Measurements from ENCODE around the gene RNF183.
"Not testable (repeated sequence)": the region's sequence is repeated elsewhere in the genome, so short reads cannot be mapped to it uniquely, and the experiment has no call there.

RNF183 gene

GRCh38 chr9:113315231-113315630 is 12.1 kb upstream of the RNF183 start:
- DNase-seq = no peak

DNA sequence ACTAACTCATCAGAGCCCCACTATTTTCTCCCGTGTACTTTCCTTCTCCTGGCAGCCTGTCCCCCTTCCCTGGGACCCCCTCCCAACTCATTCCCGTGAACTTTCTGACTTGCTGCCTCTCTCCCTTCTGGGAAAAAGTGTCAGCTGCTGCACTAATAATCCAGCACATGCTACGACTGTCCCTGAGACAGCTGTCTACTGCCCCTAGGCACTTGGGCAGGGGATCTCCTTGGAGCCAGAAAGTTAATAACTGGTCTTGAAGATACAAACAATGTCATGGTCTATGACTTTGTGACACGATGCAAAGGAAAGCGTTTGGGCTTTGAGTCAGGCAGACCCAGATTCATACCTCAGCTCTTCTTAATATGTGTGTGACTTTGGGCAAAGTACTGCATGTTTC is 10.1 kb upstream of the RNF183 start:
- no peak for DNase-seq

- no peak for DNase-seq
These were observed 8.8 kb upstream of the RNF183 start for GRCh38 chr9:113311961-113312360.

- DNase-seq = no peak
These were observed 7.4 kb upstream of the RNF183 start for GRCh38 chr9:113310538-113310937.

GRCh38 chr9:113309204-113309813 is 6.1 kb upstream of the RNF183 start:
- DNase-seq = peak; percentile 14

GRCh38 chr9:113307396-113307975 is 4.3 kb upstream of the RNF183 start:
- DNase-seq = no peak

GRCh38 chr9:113306566-113306965 is 3.4 kb upstream of the RNF183 start:
- DNase-seq = no peak

- no peak for DNase-seq
These were observed 1.6 kb downstream of the RNF183 start for GRCh38 chr9:113301548-113301947.

GRCh38 chr9:113299800-113300292 is 3.3 kb downstream of the RNF183 start:
- no peak for DNase-seq

GRCh38 chr9:113298924-113299770 is 4.0 kb downstream of the RNF183 start:
- no peak for DNase-seq

- no peak for DNase-seq
These were observed 4.9 kb downstream of the RNF183 start for GRCh38 chr9:113298311-113298710.

DNA sequence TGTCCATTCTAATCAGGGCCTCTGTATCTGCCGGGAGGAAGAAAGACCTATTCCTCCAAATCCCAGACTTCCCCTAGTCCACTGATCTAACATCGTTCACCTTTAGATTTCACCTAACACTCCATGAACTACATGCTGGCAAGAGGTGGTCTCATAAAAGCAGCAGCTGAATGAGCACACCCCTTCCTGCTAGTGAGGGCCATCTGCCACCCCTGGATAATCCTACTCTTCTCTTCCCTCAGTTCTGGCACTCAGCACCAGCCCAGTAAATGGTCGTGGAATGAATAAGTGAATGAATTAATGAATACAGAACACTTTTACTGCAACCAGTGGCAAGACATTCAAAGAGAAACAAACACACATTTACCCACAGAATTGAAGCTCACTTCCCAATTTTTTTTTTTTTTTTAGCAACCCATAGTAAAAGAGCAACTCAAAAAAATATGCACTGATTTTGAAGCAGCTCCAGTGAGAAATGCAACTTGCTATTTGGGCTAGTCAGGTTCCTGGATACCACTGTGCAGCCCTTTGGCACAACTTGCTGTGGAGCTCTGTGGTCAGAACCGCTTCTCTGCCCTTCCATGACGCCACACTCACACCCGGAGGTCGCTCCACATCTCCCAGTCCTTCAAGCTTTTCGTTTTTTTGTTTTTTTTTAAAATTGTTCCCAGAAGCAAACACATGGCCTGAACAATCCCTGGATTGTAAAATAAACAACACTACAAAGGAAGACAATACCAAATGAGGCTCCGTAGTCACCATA is 6.2 kb downstream of the RNF183 start:
- DNase-seq = no peak

GRCh38 chr9:113296247-113296646 is 6.9 kb downstream of the RNF183 start:
- not testable (repeated sequence) for DNase-seq

DNA sequence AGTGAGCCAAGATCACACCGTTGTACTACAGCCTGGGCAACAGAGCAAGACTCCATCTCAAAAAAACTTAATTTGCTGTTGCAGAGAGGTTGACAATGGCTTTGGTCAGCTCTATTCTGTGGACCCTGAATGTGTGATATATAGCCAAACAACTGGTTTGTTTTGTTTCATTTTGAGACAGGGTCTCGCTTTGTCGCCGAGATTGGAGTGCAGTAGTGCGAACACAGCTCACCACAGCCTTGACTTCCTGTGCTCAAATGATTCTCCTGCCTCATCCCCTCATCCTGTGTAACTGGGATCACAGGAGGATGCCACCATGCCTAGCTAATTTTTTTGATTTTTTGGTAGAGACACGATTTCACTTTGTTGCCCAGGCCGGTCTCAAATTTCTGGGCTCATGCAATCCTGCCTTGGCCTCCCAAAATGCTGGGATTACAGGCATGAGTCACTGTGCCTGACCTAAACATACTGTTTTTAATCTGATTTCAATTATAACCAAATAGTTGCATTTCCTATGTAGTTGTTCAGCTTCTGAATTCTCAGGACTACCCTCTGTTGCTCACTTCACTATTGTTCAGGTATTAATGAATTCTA is 9.8 kb downstream of the RNF183 start:
- DNase-seq = no peak

DNA sequence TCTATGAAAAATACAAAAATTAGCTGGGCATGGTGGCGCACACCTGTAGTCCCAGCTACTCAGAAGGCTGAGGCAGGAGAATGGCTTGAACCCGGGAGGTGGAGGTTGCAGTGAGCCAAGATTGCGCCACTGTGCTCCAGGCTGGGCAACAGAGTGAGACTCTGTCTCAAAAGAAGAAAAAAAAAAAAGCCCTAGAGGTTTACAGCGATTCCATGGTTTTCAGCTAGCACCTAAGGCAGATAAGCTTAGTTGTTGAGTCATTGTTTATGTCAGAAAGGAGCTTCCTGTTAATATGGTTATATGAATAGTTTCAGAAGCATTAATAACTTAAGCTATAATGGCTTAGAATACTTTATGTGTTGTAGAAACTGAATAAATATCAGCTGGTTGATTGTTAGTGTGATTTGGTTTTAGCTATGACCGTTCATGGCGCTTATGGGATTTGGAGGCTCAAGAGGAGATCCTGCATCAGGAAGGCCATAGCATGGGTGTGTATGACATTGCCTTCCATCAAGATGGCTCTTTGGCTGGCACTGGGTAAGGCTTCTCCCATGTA is 13.0 kb downstream of the RNF183 start:
- no peak for DNase-seq

DNA sequence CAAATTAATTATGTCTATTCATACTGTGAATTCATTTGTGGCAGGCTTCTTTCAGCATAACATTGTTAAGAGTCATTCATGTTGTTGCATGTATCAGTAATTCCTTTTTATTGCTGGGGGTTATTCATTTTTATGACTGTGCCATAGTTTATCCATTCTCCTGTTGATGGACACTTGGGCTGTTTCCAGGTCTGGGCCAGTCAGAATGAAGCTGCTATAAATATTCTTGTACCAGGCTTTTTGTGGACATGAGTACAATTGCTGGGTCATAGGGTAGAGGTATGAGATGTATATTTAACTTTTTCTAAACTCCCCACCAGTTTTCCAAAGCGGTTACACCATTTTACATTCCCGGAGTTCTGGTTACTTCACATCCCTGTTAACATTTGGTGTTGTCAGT is 14.1 kb downstream of the RNF183 start:
- DNase-seq = no peak

DNA sequence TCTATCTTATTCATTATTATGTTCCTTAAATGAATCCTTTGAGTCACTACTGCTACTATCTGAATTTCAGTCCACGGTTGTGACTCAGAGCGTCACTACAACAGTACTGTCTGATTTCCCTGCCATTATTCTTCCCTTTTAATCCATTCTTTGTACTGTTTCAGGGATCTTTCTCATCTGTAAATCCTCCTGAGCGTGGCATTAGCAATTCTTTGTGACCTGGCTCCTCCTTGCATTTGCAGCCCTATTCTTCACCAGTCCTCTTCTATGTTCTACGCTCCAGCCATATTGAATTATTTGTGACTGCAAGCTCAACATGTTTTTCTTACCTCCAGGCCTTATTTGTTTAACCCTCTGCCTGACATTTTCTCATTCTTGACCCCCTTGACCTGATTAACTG is 21.8 kb downstream of the RNF183 start:
- DNase-seq = no peak

DNA sequence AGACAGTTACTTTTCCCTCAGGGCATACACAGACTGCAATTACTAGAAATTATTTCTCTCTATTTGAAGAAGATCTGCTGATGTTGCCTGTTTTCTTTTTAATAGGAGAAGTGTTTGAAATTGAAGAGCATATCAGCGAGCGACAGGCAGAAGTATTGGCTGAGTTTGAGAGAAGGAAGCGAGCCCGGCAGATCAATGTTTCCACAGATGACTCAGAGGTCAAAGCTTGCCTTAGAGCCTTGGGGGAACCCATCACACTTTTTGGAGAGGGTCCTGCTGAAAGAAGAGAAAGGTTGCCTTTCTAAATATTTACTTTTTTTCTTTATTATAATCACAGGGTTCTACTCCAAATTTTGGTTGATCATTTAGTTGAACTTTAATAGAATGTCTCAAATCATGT is 24.3 kb downstream of the RNF183 start:
- DNase-seq = no peak

DNA sequence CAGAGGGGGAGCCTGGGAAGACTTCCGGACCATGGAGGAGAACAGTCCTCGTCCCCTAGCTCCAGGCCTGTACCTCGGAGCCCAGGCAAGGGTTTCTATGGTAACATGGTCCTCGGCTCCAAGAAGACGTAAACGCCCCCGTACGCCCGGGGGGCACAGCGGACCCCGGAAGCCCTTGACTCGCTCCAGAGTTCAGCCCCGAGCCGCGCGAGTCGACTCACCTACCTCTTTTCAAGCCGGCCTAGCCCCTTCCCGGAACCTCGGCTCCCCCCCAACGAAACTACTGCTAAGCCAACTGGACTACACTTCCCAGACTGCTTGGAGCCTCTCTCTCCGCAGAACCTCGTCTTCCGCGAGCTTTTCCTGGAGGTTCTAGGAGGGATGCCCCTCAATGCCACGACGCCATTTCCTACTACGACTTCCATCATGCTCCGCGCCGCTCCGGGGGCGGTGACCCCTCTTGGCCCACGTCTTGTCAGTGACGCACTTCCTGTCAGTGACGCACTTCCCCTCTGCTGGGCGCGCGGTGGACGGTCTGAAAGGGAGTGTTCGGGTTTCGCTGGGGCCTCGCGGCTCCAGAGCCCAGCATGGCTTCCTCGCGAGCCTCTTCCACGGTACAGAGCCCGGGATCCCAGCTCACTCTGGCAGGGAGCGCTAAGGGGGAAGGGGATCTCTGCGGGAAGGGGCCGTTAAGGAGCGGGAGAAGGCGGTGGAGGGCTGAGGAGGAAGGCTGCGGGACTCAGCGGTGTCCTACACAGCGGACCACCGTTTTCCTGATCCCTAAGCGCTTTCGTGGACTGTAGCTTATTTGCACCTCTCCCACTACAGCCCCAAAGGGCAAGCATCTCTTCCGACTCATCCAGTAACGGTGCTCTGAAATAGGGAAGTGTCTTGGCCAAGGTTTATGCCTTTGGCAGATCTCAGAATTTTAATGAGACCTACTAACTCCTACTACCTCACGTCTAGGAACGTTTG is 27.7 kb downstream of the RNF183 start, which contains the start of the genes CDC26 and PRPF4:
TSS of gene CDC26 (minus strand) at position 416 of the 975 bp plus-strand sequence. CDS start 3,065 bp downstream, outside the sequence.
TSS of gene PRPF4 (plus strand) at position 502 of the 975 bp plus-strand sequence. CDS start at position 588, 86 bp downstream.
- peak; percentile 94 for DNase-seq

GRCh38 chr9:113274474-113275156 is 28.6 kb downstream of the RNF183 start:
- DNase-seq = peak; percentile 54
